Measurements from ENCODE around the gene XPO4. TPM values are rescaled to one million over a fixed set of nuclear protein-coding genes. Genes with fewer than 3 reads are reported as not detected.

XPO4 gene
- total RNA-seq, 3 donors from 2014 or later, result 17.1 to 24.6 (median 17.7) TPM

GRCh38 chr13:20851844-20852402 lies 50.6 kb downstream of the XPO4 start:
- no peak for DNase-seq (ENCODE audit: low spot score in 2 of 2)
- Histone ChIP-seq H3K4me3 (no peak overlapping the region), H3K9me3 (no peaks in the 10 kb centered on the region), H3K27ac (no peak overlapping the region), H3K27me3 (no peaks in the 10 kb centered on the region), H3K36me3 (no peaks in the 10 kb centered on the region), H3K4me1 (no peaks in the 10 kb centered on the region)
- TF ChIP-seq POLR2AphosphoS5 (IDR thresholded peaks at IDR 0.05) (no peak), POLR2A (IDR thresholded peaks at IDR 0.05) (no peak), CTCF (IDR thresholded peaks at IDR 0.05) (no peak)
- intact Hi-C loops (cut with DNase I; ENCODE audit: low total_unique reads), result no loop called here

- Histone ChIP-seq H3K36me3 (no peaks in the 10 kb centered on the region), H3K27me3 (no peaks in the 10 kb centered on the region), H3K27ac (no peak overlapping the region), H3K9me3 (no peaks in the 10 kb centered on the region), H3K4me1 (no peaks in the 10 kb centered on the region), H3K4me3 (no peak overlapping the region)
- DNase-seq (ENCODE audit: low spot score in 2 of 2), result no peak
- intact Hi-C loops (cut with DNase I; ENCODE audit: low total_unique reads), result loop anchor here (10.0 kb wide), 1 partner anchor 134 kb away; no protein-coding TSS in a partner anchor
- TF ChIP-seq CTCF (IDR thresholded peaks at IDR 0.05) (no peak), POLR2A (IDR thresholded peaks at IDR 0.05) (no peak), POLR2AphosphoS5 (IDR thresholded peaks at IDR 0.05) (no peak)
These were observed 53.6 kb downstream of the XPO4 start for GRCh38 chr13:20848944-20849343.

- no peak for DNase-seq (ENCODE audit: low spot score in 2 of 2)
- Histone ChIP-seq H3K4me1 (no peaks in the 10 kb centered on the region), H3K27ac (no peak overlapping the region), H3K36me3 (no peaks in the 10 kb centered on the region), H3K4me3 (no peak overlapping the region), H3K27me3 (no peaks in the 10 kb centered on the region), H3K9me3 (no peaks in the 10 kb centered on the region)
- intact Hi-C loops (cut with DNase I; ENCODE audit: low total_unique reads), result loop anchor here (10.0 kb wide), 1 partner anchor 133 kb away; no protein-coding TSS in a partner anchor
- TF ChIP-seq POLR2AphosphoS5 (IDR thresholded peaks at IDR 0.05), result no peak
- no peak for TF ChIP-seq POLR2A (IDR thresholded peaks at IDR 0.05)
- no peak for TF ChIP-seq CTCF (IDR thresholded peaks at IDR 0.05)
These were observed 54.3 kb downstream of the XPO4 start for GRCh38 chr13:20848203-20848602.

GRCh38 chr13:20847296-20847695 lies 55.2 kb downstream of the XPO4 start:
- intact Hi-C loops (cut with DNase I; ENCODE audit: low total_unique reads), result loop anchor here (10.0 kb wide), 1 partner anchor 132 kb away; no protein-coding TSS in a partner anchor
- no peaks in the 10 kb centered on the region for H3K9me3 ChIP-seq
- TF ChIP-seq POLR2AphosphoS5 (IDR thresholded peaks at IDR 0.05) (no peak), CTCF (IDR thresholded peaks at IDR 0.05) (no peak), POLR2A (IDR thresholded peaks at IDR 0.05) (no peak)
- no peak overlapping the region for H3K4me3 ChIP-seq
- H3K27me3 ChIP-seq, result no peaks in the 10 kb centered on the region
- DNase-seq (ENCODE audit: low spot score in 2 of 2), result no peak
- no peaks in the 10 kb centered on the region for H3K4me1 ChIP-seq
- no peak overlapping the region for H3K27ac ChIP-seq
- H3K36me3 ChIP-seq, result no peaks in the 10 kb centered on the region

- H3K36me3 ChIP-seq, result no peaks in the 10 kb centered on the region
- no peaks in the 10 kb centered on the region for H3K9me3 ChIP-seq
- no peak overlapping the region for H3K4me3 ChIP-seq
- no peaks in the 10 kb centered on the region for H3K4me1 ChIP-seq
- TF ChIP-seq CTCF (IDR thresholded peaks at IDR 0.05) (no peak), POLR2AphosphoS5 (IDR thresholded peaks at IDR 0.05) (no peak), POLR2A (IDR thresholded peaks at IDR 0.05) (no peak)
- no peaks in the 10 kb centered on the region for H3K27me3 ChIP-seq
- intact Hi-C loops (cut with DNase I; ENCODE audit: low total_unique reads), result loop anchor here (10.0 kb wide), 1 partner anchor 128 kb away; no protein-coding TSS in a partner anchor
- DNase-seq (ENCODE audit: low spot score in 2 of 2), result no peak
- no peak overlapping the region for H3K27ac ChIP-seq
These were observed 59.4 kb downstream of the XPO4 start for GRCh38 chr13:20843166-20843565.

Measured in breast epithelium (tissue), 4 donors.